ENCODE results near the gene PCDHA1. TPM values are rescaled to one million over a fixed set of nuclear protein-coding genes. Genes with fewer than 3 reads are reported as not detected.
"Not testable (repeated sequence)": the region's sequence is repeated elsewhere in the genome, so short reads cannot be mapped to it uniquely, and the experiment has no call there.

The PCDHA1 gene
- under 1 TPM in 3 of 4 donors, not detected in 1; 0.05 to 0.12 (median 0.07) TPM for polyA plus RNA-seq (ENCODE audit: insufficient read length in 4 of 4)

DNA sequence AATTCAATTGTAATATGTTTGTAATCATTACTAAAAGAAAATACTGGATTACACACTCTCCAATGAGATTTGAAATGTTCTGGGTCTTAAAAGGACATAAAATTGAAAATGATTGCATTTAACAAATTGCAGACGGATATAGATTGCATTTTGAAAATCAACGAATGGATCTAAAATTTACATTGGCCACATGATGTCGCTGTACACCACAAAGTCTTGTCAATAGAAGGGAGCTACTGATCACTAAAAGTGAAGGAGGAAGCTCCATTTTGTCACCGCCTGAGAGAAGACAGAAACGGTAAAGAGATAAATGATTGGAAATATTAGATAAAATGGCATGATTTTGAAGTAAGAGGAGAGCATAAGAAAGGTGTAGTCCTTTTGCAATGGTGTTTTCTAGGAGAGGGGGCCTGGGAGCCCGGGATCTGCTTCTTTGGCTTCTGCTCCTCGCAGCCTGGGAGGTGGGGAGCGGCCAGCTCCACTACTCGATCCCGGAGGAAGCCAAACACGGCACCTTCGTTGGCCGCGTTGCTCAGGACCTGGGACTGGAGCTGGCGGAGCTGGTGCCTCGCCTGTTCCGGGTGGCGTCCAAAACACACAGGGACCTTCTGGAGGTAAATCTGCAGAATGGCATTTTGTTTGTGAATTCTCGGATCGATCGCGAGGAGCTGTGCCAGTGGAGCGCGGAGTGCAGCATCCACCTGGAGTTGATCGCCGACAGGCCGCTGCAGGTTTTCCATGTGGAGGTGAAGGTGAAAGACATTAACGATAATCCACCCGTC is at the start of gene PCDHA1:
PCDHA1 (plus strand) TSS at position 236 of the 782 bp plus-strand sequence.
- no peak for DNase-seq (ENCODE audit: low read depth in 4 of 4, low spot score in 2 of 4)

DNA sequence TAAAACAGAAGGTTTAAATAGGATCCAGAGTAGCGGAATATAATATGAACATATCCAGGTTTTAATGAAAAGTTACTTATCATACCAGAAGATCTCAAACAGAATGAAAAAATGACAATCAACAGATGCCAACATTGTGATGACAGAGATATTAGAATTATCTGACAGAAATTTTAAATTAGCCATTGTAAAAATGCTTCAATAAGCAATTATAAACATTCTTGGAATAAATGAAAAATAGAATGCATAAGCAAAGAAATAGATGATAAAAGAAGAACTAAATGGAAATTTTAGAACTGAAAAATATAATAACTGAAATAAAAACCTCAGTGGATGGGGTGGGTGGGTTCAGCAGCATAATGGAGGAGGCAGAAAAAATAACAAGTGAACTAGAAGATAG is 48.5 kb upstream of the PCDHA1 start:
- DNase-seq (ENCODE audit: low read depth in 4 of 4, low spot score in 2 of 4): no peak

DNA sequence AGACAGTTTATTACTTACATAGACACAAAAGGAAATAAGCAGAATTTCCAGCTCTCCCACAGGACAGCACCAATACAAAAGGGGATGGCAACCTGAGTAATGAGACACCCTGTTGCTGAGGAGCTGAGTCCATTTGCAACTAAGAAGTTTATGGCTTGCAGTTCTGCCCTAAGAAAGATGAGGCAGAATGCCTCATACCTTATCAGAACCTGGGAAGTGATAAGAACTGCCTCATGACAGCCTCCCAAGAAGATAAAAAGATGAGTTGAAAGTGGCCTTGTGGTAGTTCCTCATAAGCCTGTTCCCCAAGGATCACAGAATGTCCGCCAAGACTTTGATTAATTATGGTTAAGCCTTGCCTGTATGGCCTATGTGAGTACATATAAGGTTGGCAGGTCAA is 44.0 kb upstream of the PCDHA1 start:
- DNase-seq (ENCODE audit: low read depth in 4 of 4, low spot score in 2 of 4): no peak

DNA sequence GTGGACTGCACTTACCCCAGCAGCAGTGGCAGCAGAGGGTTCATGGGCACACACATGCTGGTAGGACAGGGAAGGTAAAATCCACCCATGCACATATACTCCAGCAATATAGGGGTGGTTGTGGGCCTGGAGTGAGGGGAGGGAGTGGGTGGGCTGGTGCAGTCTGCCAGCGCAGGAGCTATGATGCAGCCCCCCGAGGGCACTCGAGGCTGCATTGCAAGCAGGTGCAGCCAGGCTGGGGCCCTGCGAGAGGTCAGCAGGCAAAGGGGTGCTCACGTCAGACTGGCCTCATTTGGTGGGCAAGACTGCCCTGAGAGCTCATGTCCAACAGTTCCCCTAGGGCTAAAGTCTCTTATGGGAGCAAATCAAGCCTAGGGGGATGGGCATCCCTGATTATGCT is 32.4 kb upstream of the PCDHA1 start:
- DNase-seq (ENCODE audit: low read depth in 4 of 4, low spot score in 2 of 4): no peak

DNA sequence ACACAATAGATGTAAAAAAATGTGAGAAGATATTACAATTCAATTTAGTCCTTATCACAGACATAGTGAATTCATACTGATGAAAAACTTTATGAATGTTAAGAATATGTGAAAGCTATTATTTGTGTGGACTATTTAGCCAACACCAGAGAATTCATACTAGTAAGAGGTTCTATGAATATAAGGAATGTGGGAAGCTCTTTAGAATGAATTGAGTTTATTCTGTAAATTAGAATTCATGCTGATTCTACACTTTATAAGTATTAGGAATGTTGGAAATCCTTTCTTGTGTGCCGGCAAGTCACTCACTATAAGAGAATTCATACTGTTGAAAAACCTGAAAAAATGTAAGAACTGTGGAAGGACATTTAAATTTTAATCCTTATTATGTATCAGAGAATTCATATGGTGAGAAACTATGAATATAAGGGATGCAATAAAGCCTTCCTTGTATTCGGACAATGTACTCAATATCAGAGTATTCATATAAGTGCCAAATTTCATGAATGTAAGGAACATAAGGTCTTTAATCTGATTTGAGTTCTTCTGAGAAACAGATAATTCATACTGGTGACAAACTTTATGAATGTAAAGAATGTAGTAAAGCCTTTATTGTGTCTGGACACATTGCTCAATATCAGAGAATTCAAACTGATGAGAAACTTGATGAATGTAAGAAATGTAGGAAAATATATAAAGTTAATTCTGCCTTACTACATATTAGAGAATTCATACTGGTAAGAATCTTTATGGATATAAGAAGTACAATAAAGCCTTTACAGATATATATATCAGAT is 21.6 kb upstream of the PCDHA1 start:
- no peak for DNase-seq (ENCODE audit: low read depth in 4 of 4, low spot score in 2 of 4)

DNA sequence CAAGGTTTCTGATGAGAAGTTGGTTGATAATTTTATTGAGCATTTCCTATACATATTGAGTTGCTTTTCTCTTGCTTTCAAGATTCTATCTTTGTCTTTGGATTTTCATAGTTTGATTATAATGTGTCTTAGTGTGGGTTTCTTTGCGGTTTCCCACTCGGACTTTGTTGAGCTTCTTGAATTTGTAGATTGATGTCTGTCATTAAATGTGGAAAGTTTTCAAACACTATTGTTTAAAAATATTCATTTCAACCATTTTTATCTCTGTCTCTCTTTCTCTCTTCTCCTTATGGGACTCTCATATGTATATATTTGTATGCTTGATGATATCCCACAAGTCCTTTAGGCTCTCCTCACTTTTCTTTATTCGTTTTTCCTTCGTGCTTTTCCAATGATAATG is 18.5 kb upstream of the PCDHA1 start:
- DNase-seq (ENCODE audit: low read depth in 4 of 4, low spot score in 2 of 4): no peak

DNA sequence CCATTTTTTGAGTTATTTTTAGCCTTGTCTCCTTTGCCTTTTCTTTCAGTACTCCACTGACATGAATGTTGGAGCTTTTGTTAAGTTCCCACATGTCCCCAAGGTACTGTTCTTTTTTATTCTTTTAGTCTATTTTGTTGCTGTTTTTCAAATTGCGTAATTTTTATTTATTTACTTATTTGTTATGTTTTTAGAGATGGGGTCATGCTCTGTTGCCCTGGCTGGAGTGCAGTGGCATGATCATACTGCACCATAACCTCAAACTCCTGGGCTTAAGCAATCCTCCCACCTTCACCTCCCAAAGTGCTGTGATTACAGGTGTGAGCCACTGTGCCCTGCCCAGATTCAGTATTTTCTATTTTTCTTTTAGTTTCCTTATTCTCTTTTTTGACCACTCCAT is 5.4 kb upstream of the PCDHA1 start:
- DNase-seq (ENCODE audit: low read depth in 4 of 4, low spot score in 2 of 4): no peak

DNA sequence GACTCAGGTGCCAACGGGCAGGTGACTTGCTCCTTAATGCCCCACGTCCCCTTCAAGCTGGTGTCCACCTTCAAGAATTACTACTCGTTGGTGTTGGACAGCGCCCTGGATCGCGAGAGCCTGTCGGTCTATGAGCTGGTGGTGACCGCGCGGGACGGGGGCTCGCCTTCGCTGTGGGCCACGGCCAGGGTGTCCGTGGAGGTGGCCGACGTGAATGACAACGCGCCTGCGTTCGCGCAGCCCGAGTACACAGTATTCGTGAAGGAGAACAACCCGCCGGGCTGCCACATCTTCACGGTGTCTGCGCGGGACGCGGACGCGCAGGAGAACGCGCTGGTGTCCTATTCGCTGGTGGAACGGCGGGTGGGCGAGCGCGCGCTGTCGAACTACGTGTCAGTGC is 1.5 kb downstream of the PCDHA1 start:
- DNase-seq (ENCODE audit: low read depth in 4 of 4, low spot score in 2 of 4): not testable (repeated sequence)

DNA sequence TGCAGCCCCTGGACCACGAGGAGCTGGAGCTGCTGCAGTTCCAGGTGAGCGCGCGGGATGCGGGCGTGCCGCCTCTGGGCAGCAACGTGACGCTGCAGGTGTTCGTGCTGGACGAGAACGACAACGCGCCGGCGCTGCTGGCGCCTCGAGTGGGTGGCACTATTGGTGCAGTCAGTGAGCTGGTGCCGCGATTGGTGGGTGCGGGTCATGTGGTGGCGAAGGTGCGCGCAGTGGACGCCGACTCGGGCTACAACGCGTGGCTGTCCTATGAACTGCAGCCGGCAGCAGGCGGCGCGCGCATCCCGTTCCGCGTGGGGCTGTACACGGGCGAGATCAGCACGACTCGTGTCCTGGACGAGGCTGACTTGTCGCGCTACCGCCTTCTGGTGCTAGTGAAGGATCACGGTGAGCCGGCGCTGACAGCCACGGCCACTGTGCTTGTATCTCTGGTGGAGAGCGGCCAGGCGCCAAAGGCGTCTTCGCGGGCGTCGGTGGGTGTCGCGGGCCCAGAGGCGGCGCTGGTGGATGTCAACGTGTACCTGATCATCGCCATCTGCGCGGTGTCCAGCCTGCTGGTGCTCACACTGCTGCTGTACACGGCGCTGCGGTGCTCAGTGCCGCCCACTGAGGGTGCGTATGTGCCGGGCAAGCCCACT is 2.0 kb downstream of the PCDHA1 start:
- not testable (repeated sequence) for DNase-seq (ENCODE audit: low read depth in 4 of 4, low spot score in 2 of 4)

DNA sequence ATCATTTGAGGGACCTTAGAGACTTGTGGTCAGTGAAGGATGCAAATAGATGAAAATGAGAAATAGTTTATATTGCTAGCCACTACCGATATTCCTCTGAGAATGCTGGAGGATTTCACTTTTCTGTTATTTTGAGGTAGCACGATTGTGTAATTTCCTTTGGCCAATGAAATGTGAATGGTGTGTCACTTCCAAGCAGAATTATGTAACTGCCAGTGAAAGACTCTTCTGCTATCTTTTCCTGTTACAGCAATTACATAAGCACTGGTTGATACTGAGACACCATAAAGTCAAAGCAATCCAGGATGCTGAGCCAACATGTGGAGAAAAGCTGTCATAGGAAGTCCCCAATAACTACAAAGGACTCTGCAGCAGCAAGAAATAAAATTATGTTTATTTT is 5.1 kb downstream of the PCDHA1 start:
- no peak for DNase-seq (ENCODE audit: low read depth in 4 of 4, low spot score in 2 of 4)

DNA sequence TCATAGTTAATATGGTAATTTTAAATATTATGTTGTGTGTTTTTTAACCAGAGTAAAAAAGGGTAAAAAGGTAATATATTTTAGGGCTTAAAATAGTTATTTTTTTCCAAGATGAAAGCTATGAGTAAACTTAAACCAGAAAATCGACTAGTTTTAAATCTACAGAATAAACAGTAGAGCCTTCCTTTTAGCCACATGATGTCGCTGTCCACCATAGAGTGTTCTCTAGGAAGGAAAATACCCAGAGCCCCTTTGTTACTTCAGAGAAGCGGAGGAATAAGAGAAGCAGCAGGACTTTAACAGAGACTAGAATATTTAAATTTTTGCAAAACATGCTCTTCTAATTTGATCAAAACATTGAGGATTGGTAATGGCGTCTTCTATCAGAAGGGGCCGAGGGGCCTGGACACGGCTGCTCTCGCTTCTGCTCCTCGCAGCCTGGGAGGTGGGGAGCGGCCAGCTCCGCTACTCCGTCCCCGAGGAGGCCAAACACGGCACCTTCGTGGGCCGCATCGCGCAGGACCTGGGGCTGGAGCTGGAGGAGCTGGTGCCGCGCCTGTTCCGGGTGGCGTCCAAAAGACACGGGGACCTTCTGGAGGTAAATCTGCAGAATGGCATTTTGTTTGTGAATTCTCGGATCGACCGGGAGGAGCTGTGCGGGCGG is 8.8 kb downstream of the PCDHA1 start, which contains the start of gene PCDHA2:
PCDHA2 (plus strand) TSS at position 258 of the 664 bp plus-strand sequence.
- no peak for DNase-seq (ENCODE audit: low read depth in 4 of 4, low spot score in 2 of 4)

DNA sequence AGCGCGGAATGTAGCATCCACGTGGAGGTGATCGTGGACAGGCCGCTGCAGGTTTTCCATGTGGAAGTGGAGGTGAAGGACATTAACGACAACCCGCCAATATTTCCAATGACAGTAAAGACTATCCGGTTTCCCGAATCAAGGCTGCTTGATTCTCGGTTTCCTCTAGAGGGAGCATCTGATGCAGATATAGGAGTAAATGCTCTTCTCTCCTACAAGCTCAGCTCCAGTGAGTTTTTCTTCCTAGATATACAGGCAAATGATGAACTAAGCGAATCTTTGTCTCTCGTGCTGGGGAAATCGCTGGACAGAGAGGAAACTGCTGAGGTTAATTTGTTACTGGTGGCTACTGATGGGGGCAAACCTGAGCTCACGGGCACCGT is 9.3 kb downstream of the PCDHA1 start:
- DNase-seq (ENCODE audit: low read depth in 4 of 4, low spot score in 2 of 4): no peak

DNA sequence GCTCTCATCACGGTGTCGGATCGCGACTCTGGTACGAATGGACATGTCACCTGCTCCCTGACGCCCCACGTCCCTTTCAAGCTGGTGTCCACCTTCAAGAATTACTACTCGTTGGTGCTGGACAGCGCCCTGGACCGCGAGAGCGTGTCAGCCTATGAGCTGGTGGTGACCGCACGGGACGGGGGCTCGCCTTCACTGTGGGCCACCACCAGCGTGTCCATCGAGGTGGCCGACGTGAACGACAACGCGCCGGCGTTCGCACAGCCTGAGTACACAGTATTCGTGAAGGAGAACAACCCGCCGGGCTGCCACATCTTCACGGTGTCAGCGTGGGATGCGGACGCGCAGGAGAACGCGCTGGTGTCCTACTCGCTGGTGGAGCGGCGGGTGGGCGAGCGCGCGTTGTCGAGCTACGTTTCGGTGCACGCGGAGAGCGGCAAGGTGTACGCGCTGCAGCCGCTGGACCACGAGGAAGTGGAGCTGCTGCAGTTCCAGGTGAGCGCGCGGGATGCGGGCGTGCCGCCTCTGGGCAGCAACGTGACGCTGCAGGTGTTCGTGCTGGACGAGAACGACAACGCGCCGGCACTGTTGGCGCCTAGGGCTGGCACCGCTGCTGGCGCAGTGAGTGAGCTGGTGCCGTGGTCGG is 10.3 kb downstream of the PCDHA1 start:
- DNase-seq (ENCODE audit: low read depth in 4 of 4, low spot score in 2 of 4): not testable (repeated sequence)

DNA sequence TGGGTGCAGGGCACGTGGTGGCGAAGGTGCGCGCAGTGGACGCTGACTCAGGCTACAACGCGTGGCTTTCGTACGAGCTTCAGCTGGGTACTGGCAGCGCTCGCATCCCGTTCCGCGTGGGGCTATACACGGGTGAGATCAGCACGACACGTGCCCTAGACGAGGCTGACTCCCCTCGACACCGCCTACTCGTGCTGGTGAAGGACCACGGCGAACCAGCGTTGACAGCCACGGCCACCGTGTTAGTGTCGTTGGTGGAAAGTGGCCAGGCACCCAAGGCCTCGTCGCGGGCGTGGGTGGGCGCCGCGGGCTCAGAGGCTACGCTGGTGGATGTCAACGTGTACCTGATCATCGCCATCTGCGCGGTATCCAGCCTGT is 10.8 kb downstream of the PCDHA1 start:
- DNase-seq (ENCODE audit: low read depth in 4 of 4, low spot score in 2 of 4): no peak

DNA sequence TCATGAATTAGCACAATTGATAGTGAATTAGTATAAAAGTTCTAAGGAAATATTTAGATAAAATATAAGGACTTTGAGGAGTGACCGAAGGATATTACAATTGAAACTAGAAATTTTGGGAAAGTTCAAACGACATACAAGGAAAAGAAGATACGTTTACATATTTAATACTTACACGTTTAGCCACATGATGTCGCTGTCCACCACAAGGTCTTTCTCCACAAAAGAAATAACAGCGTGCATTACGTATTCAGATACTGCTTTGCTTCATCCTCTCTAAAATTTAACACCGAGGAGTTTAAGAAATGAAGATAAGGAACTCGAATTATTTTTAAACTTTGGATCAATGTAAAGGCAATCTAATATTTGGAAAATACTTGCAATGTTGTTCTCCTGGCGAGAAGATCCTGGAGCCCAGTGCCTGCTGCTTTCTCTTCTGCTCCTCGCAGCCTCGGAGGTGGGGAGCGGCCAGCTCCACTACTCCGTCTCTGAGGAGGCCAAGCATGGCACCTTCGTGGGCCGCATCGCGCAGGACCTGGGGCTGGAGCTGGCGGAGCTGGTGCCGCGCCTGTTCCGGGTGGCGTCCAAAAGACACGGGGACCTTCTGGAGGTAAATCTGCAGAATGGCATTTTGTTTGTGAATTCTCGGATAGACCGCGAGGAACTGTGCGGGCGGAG is 15.0 kb downstream of the PCDHA1 start, which contains the start of gene PCDHA3:
PCDHA3 (plus strand) TSS at position 242 of the 678 bp plus-strand sequence.
- no peak for DNase-seq (ENCODE audit: low read depth in 4 of 4, low spot score in 2 of 4)

DNA sequence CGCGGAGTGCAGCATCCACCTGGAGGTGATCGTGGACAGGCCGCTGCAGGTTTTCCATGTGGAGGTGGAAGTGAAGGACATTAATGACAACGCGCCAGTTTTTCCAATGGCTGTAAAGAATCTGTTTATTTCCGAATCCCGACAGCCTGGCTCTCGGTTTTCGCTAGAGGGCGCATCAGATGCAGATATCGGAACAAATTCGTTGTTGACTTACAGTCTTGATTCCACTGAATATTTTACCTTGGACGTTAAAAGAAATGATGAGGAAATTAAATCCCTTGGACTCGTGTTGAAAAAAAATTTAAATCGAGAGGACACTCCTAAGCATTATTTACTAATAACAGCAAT is 15.5 kb downstream of the PCDHA1 start:
- no peak for DNase-seq (ENCODE audit: low read depth in 4 of 4, low spot score in 2 of 4)

DNA sequence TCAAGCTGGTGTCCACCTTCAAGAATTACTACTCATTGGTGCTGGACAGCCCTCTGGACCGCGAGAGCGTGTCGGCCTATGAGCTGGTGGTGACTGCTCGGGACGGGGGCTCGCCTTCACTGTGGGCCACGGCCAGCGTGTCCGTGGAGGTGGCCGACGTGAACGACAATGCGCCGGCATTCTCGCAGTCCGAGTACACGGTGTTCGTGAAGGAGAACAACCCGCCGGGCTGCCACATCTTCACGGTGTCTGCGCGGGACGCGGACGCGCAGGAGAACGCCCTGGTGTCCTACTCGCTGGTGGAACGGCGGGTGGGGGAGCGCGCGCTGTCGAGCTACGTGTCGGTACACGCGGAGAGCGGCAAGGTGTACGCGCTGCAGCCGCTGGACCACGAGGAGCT is 16.4 kb downstream of the PCDHA1 start:
- not testable (repeated sequence) for DNase-seq (ENCODE audit: low read depth in 4 of 4, low spot score in 2 of 4)

DNA sequence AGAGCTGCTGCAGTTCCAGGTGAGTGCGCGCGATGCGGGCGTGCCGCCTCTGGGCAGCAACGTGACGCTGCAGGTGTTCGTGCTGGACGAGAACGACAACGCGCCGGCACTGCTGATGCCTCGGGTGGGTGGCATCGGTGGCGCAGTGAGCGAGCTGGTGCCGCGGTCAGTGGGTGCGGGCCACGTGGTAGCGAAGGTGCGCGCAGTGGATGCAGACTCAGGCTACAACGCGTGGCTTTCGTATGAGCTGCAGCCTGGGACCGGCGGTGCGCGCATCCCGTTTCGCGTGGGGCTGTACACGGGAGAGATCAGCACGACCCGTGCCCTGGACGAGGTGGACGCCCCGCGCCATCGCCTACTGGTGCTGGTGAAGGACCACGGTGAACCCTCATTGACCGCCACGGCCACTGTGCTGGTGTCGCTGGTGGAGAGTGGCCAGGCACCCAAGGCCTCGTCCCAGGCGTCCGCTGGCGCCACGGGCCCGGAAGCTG is 16.9 kb downstream of the PCDHA1 start:
- DNase-seq (ENCODE audit: low read depth in 4 of 4, low spot score in 2 of 4): no peak

All from left renal cortex interstitium (tissue), 4 donors.